ENCODE data around the gene KIRREL3. TPM values are rescaled to one million over a fixed set of nuclear protein-coding genes. Genes with fewer than 3 reads are reported as not detected.

The KIRREL3 gene
- total and polyA plus RNA-seq, 2 of the 4 experiments (the other 2 are of a cell fraction): 10.9 to 15.9 TPM

GRCh38 chr11:126431401-126432064 is 569.0 kb downstream of the KIRREL3 start:
- H3K56ac ChIP-seq (ENCODE audit: extremely low read depth, insufficient read depth, low read length): no peak overlapping the region
- intact Hi-C loops (cut with micrococcal nuclease) (no loop called here), in situ Hi-C loops (cut with MboI; ENCODE audit: low sequenced_read_pairs) (loop anchor here (25.0 kb wide), 2 partner anchors 556 to 1606 kb away; no protein-coding TSS in a partner anchor), dilution Hi-C loops (cut with HindIII; ENCODE audit: low sequenced_read_pairs, unreplicated experiment) (no loop called here)
- ATAC-seq (ENCODE audit: low read depth) (peak; percentile 87), DNase-seq (peak; percentile 72)
- H3K27me3 ChIP-seq (ENCODE audit: control insufficient read depth, insufficient read depth, low read length): no peaks in the 10 kb centered on the region
- no peak overlapping the region for H3K4me3 ChIP-seq (ENCODE audit: insufficient read depth, low read depth, low read length)
- H3K14ac ChIP-seq (replicated peaks; ENCODE audit: low read depth, low read length): peak overlapping the region; percentile 88
- H2BK120ac ChIP-seq (ENCODE audit: low read depth, low read length): peak overlapping the region; percentile 96
- no peaks in the 10 kb centered on the region for H3K9me3 ChIP-seq (ENCODE audit: control insufficient read depth, insufficient read depth, low read length)
- H3K18ac ChIP-seq (ENCODE audit: low read depth, low read length): peak overlapping the region; percentile 38
- no peaks in the 10 kb centered on the region for H3K36me3 ChIP-seq (ENCODE audit: control insufficient read depth, insufficient read depth, low read length)
- peak overlapping the region; percentile 97 for H2AK9ac ChIP-seq (replicated peaks; ENCODE audit: low read depth, low read length, poor library complexity)
- peak overlapping the region; percentile 91 for H2AK5ac ChIP-seq (ENCODE audit: low read depth, low read length)
- BruUV-seq (replicated peaks): no TSS peak
- ChIA-PET POLR2A (ENCODE audit: unreplicated experiment) (no interaction called here), CTCF (interaction anchor here (1.1 to 3.5 kb wide), 5 partner anchors 10 to 121 kb away, joined by 3 to 14 read pairs (median 6); no protein-coding TSS in a partner anchor)
- H3K27ac ChIP-seq (ENCODE audit: insufficient read depth, low read length): peak overlapping the region; percentile 47
- peak overlapping the region; percentile 84 for H2BK20ac ChIP-seq (ENCODE audit: low read depth, low read length)
- H2BK15ac ChIP-seq (ENCODE audit: low read depth, low read length): peak overlapping the region; percentile 83; the same call in 2 of the 3 replicates
- peaks cover 12% of the 10 kb centered on the region for H3K4me1 ChIP-seq (ENCODE audit: control insufficient read depth, insufficient read depth, low read length)
- peak overlapping the region; percentile 68 for H4K5ac ChIP-seq (ENCODE audit: low read depth, low read length)
- H3K4ac ChIP-seq (ENCODE audit: low read depth, low read length): peak overlapping the region; percentile 93
- H3K9me1 ChIP-seq (ENCODE audit: insufficient read depth, low read length): peaks cover 17% of the 10 kb centered on the region
- no peaks in the 10 kb centered on the region for H3K79me1 ChIP-seq (ENCODE audit: low read depth in 1 of 2, low read length in 2 of 2)
- H4K91ac ChIP-seq (ENCODE audit: insufficient read depth, low read depth, low read length): peak overlapping the region; percentile 99
- no peak overlapping the region for H3K9ac ChIP-seq (ENCODE audit: low read depth, low read length)
- no peak overlapping the region for H3K4me2 ChIP-seq (ENCODE audit: low read depth, low read length)
- no peaks in the 10 kb centered on the region for H4K20me1 ChIP-seq (ENCODE audit: insufficient read depth, low read length)
- H4K8ac ChIP-seq (ENCODE audit: low read depth in 2 of 2, low read length in 2 of 2): peak overlapping the region; percentile 44 to 94
- H3K23ac ChIP-seq (ENCODE audit: low read depth, low read length): peak overlapping the region; percentile 80
- WGBS, 2 experiments (ENCODE audit: extremely low coverage in 2 of 2, insufficient read length in 1 of 2): 77% methylated on average over 12 of the region's 23 CpGs; no CpG with 5 or more reads in 1 of the 2 experiments
- peak overlapping the region; percentile 92 for H2BK5ac ChIP-seq (ENCODE audit: low read depth, low read length, poor library complexity, severe bottlenecking)
- H2AFZ ChIP-seq (replicated peaks; ENCODE audit: low read length, poor library complexity): peak overlapping the region; percentile 94
- no peak for TF ChIP-seq CTCF (conservative IDR thresholded peaks at IDR 0.05; ENCODE audit: low read depth, low read length)
- no peak for TF ChIP-seq RAD21 (IDR thresholded peaks at IDR 0.05; ENCODE audit: low read length)
- no peak for TF ChIP-seq NFE2L2 (IDR thresholded peaks at IDR 0.05; ENCODE audit: low read depth, low read length)
- no peak for TF ChIP-seq BHLHE40 (IDR thresholded peaks at IDR 0.05; ENCODE audit: low read depth, low read length)
- TF ChIP-seq CHD1 (IDR thresholded peaks at IDR 0.05; ENCODE audit: low read depth, low read length): no peak
- TF ChIP-seq RCOR1 (IDR thresholded peaks at IDR 0.05; ENCODE audit: insufficient replicate concordance, low read length): no peak
- TF ChIP-seq FOS (IDR thresholded peaks at IDR 0.05; ENCODE audit: low read depth, low read length): peak; percentile 67
- no peak for TF ChIP-seq MXI1 (IDR thresholded peaks at IDR 0.05; ENCODE audit: borderline replicate concordance, low read depth, low read length)
- no peak for TF ChIP-seq POLR2A (IDR thresholded peaks at IDR 0.05; ENCODE audit: low read depth, low read length)
- TF ChIP-seq MAFK (IDR thresholded peaks at IDR 0.05; ENCODE audit: low read depth, low read length): no peak
- peak; percentile 25; the same call in 1 of the 2 replicates for TF ChIP-seq SMC3 (IDR thresholded peaks at IDR 0.05; ENCODE audit: low read depth, low read length)
- TF ChIP-seq ELK1 (IDR thresholded peaks at IDR 0.05; ENCODE audit: borderline replicate concordance, low read depth, low read length): no peak
- peak; percentile 27; the same call in 1 of the 2 replicates for TF ChIP-seq MAZ (IDR thresholded peaks at IDR 0.05; ENCODE audit: borderline replicate concordance, low read depth, low read length)
- no peak for TF ChIP-seq CEBPB (IDR thresholded peaks at IDR 0.05; ENCODE audit: low read depth, low read length)
- no peak for TF ChIP-seq RFX5 (IDR thresholded peaks at IDR 0.05; ENCODE audit: low read depth, low read length)

Data from IMR-90 (cell line).